WTC11 (cell line): ENCODE results near the gene CCL23. TPM values are rescaled to one million over a fixed set of nuclear protein-coding genes. Genes with fewer than 3 reads are reported as not detected.

Experiments used
- ATAC-seq: fragments of 200-7000 bp; cut with Tn5 transposase; 2 replicates; pipeline ENCODE4 v1.10.0; 2021; ENCODE audit warnings: mild to moderate bottlenecking, moderate library complexity
- CTCF ChIA-PET: fragments of 300-600 bp; sonication (Branson Sonifier 250); formaldehyde crosslinking; loops from one replicate; lab custom pipeline; 2021; ENCODE audit warnings: antibody characterized with exemption; lab: Charles Lee
- POLR2A ChIA-PET: fragments of 350-600 bp; sonication (Branson Sonifier 250); formaldehyde crosslinking; loops from one replicate; lab custom pipeline; 2021; ENCODE audit warnings: antibody characterized with exemption; lab: Charles Lee
- DNase-seq: peaks from one replicate; pipeline ENCODE4 v3.0.0; 2021; ENCODE audit warnings: low spot score
- H3K27ac Mint-ChIP-seq: 2 replicates; pipeline ENCODE4 v1.8.0; 2021; ENCODE audit warnings: mixed read lengths
- H3K27me3 Mint-ChIP-seq: 2 replicates; pipeline ENCODE4 v1.8.0; 2021; ENCODE audit warnings: low read depth, mild to moderate bottlenecking, moderate library complexity, mixed read lengths
- H3K36me3 Mint-ChIP-seq: 2 replicates; pipeline ENCODE4 v1.8.0; 2021; ENCODE audit warnings: mixed read lengths
- H3K4me1 Mint-ChIP-seq: 2 replicates; pipeline ENCODE4 v1.8.0; 2022; ENCODE audit warnings: mixed read lengths
- H3K4me3 Mint-ChIP-seq: 2 replicates; pipeline ENCODE4 v1.8.0; 2021; ENCODE audit warnings: mild to moderate bottlenecking, moderate library complexity, mixed read lengths
- H3K9me3 Mint-ChIP-seq: 2 replicates; pipeline ENCODE4 v1.8.0; 2021; ENCODE audit warnings: mixed read lengths
- CREB1 ChIP-seq: sonication (generic); formaldehyde crosslinking; IDR thresholded peaks from 2 replicates; pipeline ENCODE4 v1.8.0; 2023; ENCODE audit warnings: mild to moderate bottlenecking, missing genetic modification reagents
- FOXP1 ChIP-seq: sonication (generic); formaldehyde crosslinking; IDR thresholded peaks from 2 replicates; pipeline ENCODE4 v1.8.0; 2022; ENCODE audit warnings: missing genetic modification reagents, mild to moderate bottlenecking, moderate library complexity, borderline replicate concordance
- GABPB1 ChIP-seq: sonication (generic); formaldehyde crosslinking; IDR thresholded peaks from 2 replicates; pipeline ENCODE4 v1.8.1; 2023; ENCODE audit warnings: mild to moderate bottlenecking, missing genetic modification reagents
- MLX ChIP-seq: sonication (generic); formaldehyde crosslinking; IDR thresholded peaks from 2 replicates; pipeline ENCODE4 v1.8.1; 2023; ENCODE audit warnings: mild to moderate bottlenecking, missing genetic modification reagents, moderate library complexity
- NFE2L1 ChIP-seq: sonication (generic); formaldehyde crosslinking; IDR thresholded peaks from 2 replicates; pipeline ENCODE4 v1.8.1; 2023; ENCODE audit warnings: missing genetic modification reagents
- RELA ChIP-seq: sonication (generic); formaldehyde crosslinking; IDR thresholded peaks from 2 replicates; pipeline ENCODE4 v1.8.1; 2022; ENCODE audit warnings: missing genetic modification reagents, mild to moderate bottlenecking, borderline replicate concordance
- RORB ChIP-seq: fragments of 250-450 bp; sonication (Bioruptor Pico); IDR thresholded peaks from 2 replicates; pipeline ENCODE4 v1.9.0; 2021; ENCODE audit warnings: mild to moderate bottlenecking
- SP1 ChIP-seq: sonication (generic); formaldehyde crosslinking; conservative IDR thresholded peaks from 2 replicates; pipeline ENCODE4 v1.8.1; 2022; ENCODE audit warnings: missing genetic modification reagents
- ZNF121 ChIP-seq: sonication (generic); formaldehyde crosslinking; IDR thresholded peaks from 2 replicates; pipeline ENCODE4 v1.8.0; 2023; ENCODE audit warnings: missing genetic modification reagents
- ZNF317 ChIP-seq: sonication (generic); formaldehyde crosslinking; IDR thresholded peaks from 2 replicates; pipeline ENCODE4 v1.8.1; 2023; ENCODE audit warnings: low read depth, mild to moderate bottlenecking, moderate library complexity, missing genetic modification reagents, borderline replicate concordance
- ZNF532 ChIP-seq: fragments of 250-450 bp; sonication (Bioruptor Pico); IDR thresholded peaks from 2 replicates; pipeline ENCODE4 v1.9.0; 2021; ENCODE audit warnings: mild to moderate bottlenecking, borderline replicate concordance
- total RNA-seq: library from RNA; stranded (reverse); gene quantifications from 3 replicates; pipeline ENCODE4 v1.2.3, GENCODE V29; 2021
- TF ChIP-seq, protein P1 (sequence below): fragments of 250-450 bp; sonication (Bioruptor Pico); IDR thresholded peaks from 2 replicates; pipeline ENCODE4 v1.9.0; 2021; ENCODE audit warnings: mild to moderate bottlenecking
- TF ChIP-seq, protein P2 (sequence below): sonication (generic); formaldehyde crosslinking; IDR thresholded peaks from 2 replicates; pipeline ENCODE4 v1.8.0; 2022; ENCODE audit warnings: missing genetic modification reagents
- TF ChIP-seq, protein P3 (sequence below): sonication (generic); formaldehyde crosslinking; IDR thresholded peaks from 2 replicates; pipeline ENCODE4 v1.8.1; 2022; ENCODE audit warnings: mild to moderate bottlenecking, missing genetic modification reagents, moderate library complexity, borderline replicate concordance
- TF ChIP-seq, protein P4 (sequence below): sonication (generic); formaldehyde crosslinking; IDR thresholded peaks from 2 replicates; pipeline ENCODE4 v1.8.0; 2022; ENCODE audit warnings: mild to moderate bottlenecking, missing genetic modification reagents
- TF ChIP-seq, protein P5 (sequence below): sonication (generic); formaldehyde crosslinking; IDR thresholded peaks from 2 replicates; pipeline ENCODE4 v1.8.1; 2023; ENCODE audit warnings: mild to moderate bottlenecking, missing genetic modification reagents, moderate library complexity
- TF ChIP-seq, protein P6 (sequence below): sonication (generic); formaldehyde crosslinking; IDR thresholded peaks from 2 replicates; pipeline ENCODE4 v1.8.1; 2022; ENCODE audit warnings: low read depth, mild to moderate bottlenecking, moderate library complexity, missing genetic modification reagents, borderline replicate concordance

The CCL23 gene
- total RNA-seq, 1 experiment from 2014 or later: not detected

DNA sequence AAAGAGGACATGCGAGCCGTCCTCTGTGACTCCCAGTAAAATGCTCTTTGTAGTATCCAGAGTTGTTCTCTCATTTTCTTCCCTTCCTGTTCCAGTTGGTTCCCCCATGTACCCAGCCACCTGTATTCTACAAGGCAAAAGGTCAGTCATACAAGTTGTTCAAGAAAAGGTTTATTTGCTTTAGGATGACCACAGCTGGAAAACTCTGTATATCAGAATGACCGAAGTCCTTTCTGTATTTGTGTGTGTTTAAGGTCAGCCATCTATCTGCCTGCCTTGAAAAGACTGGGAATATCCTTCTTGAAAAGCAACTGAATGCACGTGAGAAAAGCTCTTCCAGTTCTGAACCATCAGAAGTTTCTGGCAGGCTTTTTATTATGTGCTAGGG lies 44.8 kb downstream of the CCL23 start (continued):
- TF ChIP-seq, protein P1, sequence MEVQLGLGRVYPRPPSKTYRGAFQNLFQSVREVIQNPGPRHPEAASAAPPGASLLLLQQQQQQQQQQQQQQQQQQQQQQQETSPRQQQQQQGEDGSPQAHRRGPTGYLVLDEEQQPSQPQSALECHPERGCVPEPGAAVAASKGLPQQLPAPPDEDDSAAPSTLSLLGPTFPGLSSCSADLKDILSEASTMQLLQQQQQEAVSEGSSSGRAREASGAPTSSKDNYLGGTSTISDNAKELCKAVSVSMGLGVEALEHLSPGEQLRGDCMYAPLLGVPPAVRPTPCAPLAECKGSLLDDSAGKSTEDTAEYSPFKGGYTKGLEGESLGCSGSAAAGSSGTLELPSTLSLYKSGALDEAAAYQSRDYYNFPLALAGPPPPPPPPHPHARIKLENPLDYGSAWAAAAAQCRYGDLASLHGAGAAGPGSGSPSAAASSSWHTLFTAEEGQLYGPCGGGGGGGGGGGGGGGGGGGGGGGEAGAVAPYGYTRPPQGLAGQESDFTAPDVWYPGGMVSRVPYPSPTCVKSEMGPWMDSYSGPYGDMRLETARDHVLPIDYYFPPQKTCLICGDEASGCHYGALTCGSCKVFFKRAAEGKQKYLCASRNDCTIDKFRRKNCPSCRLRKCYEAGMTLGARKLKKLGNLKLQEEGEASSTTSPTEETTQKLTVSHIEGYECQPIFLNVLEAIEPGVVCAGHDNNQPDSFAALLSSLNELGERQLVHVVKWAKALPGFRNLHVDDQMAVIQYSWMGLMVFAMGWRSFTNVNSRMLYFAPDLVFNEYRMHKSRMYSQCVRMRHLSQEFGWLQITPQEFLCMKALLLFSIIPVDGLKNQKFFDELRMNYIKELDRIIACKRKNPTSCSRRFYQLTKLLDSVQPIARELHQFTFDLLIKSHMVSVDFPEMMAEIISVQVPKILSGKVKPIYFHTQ: no peak
- TF ChIP-seq RORB (CRISPR knock-in tag) (no peak), SP1 (CRISPR knock-in tag) (no peak)
- TF ChIP-seq, protein P2, sequence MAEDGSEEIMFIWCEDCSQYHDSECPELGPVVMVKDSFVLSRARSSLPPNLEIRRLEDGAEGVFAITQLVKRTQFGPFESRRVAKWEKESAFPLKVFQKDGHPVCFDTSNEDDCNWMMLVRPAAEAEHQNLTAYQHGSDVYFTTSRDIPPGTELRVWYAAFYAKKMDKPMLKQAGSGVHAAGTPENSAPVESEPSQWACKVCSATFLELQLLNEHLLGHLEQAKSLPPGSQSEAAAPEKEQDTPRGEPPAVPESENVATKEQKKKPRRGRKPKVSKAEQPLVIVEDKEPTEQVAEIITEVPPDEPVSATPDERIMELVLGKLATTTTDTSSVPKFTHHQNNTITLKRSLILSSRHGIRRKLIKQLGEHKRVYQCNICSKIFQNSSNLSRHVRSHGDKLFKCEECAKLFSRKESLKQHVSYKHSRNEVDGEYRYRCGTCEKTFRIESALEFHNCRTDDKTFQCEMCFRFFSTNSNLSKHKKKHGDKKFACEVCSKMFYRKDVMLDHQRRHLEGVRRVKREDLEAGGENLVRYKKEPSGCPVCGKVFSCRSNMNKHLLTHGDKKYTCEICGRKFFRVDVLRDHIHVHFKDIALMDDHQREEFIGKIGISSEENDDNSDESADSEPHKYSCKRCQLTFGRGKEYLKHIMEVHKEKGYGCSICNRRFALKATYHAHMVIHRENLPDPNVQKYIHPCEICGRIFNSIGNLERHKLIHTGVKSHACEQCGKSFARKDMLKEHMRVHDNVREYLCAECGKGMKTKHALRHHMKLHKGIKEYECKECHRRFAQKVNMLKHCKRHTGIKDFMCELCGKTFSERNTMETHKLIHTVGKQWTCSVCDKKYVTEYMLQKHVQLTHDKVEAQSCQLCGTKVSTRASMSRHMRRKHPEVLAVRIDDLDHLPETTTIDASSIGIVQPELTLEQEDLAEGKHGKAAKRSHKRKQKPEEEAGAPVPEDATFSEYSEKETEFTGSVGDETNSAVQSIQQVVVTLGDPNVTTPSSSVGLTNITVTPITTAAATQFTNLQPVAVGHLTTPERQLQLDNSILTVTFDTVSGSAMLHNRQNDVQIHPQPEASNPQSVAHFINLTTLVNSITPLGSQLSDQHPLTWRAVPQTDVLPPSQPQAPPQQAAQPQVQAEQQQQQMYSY: no peak

DNA sequence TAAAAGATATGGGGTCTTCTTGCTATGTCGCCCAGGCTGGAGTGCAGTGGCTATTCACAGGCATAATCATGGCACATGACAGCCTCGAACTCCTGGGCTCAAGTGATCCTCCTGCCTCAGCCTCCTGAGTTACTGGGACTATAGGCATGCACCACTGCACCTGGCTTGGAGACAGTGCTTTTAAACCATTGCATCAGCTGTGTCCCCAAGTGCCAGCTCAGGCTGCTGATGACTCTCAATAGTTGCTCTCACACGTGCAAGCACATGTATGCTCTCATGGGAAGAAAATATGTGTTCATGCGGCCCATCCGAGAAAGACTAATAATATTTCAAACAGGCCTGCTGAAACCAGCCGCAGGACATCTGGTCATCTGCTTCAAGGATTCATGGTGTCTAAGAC lies 45.2 kb downstream of the CCL23 start:
- no peak for DNase-seq
- Mint-ChIP-seq H3K4me1 (no peaks in the 10 kb centered on the region), H3K4me3 (no peak overlapping the region), H3K36me3 (no peaks in the 10 kb centered on the region), H3K27ac (no peak overlapping the region), H3K27me3 (no peaks in the 10 kb centered on the region; the same call in 1 of the 2 replicates), H3K9me3 (no peaks in the 10 kb centered on the region)
- ChIA-PET POLR2A (no interaction called here), CTCF (interaction anchor here (1.3 to 1.9 kb wide), 2 partner anchors 100 to 511 kb away, joined by 4 to 8 read pairs; no protein-coding TSS in a partner anchor)
- TF ChIP-seq GABPB1 (CRISPR knock-in tag): peak; percentile 90
- TF ChIP-seq, protein P3, sequence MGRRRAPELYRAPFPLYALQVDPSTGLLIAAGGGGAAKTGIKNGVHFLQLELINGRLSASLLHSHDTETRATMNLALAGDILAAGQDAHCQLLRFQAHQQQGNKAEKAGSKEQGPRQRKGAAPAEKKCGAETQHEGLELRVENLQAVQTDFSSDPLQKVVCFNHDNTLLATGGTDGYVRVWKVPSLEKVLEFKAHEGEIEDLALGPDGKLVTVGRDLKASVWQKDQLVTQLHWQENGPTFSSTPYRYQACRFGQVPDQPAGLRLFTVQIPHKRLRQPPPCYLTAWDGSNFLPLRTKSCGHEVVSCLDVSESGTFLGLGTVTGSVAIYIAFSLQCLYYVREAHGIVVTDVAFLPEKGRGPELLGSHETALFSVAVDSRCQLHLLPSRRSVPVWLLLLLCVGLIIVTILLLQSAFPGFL (CRISPR knock-in tag): no peak
- ATAC-seq: no peak

- ChIA-PET POLR2A (no interaction called here), CTCF (interaction anchor here (1.0 to 1.9 kb wide), 2 partner anchors 100 to 177 kb away, joined by 7 to 8 read pairs; no protein-coding TSS in a partner anchor)
- no peak for DNase-seq
- Mint-ChIP-seq H3K4me1 (no peaks in the 10 kb centered on the region), H3K4me3 (no peak overlapping the region), H3K27ac (no peak overlapping the region), H3K9me3 (no peaks in the 10 kb centered on the region), H3K36me3 (no peaks in the 10 kb centered on the region), H3K27me3 (no peaks in the 10 kb centered on the region; the same call in 1 of the 2 replicates)
- no peak for ATAC-seq
- no peak for TF ChIP-seq ZNF532 (CRISPR knock-in tag)
- no peak for TF ChIP-seq ZNF317 (CRISPR knock-in tag)
- no peak for TF ChIP-seq NFE2L1
- no peak for TF ChIP-seq FOXP1
- no peak for TF ChIP-seq RELA (CRISPR knock-in tag)
- TF ChIP-seq, protein P4, sequence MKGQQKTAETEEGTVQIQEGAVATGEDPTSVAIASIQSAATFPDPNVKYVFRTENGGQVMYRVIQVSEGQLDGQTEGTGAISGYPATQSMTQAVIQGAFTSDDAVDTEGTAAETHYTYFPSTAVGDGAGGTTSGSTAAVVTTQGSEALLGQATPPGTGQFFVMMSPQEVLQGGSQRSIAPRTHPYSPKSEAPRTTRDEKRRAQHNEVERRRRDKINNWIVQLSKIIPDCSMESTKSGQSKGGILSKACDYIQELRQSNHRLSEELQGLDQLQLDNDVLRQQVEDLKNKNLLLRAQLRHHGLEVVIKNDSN (CRISPR knock-in tag): no peak
- TF ChIP-seq ZNF121 (CRISPR knock-in tag): no peak
- TF ChIP-seq, protein P5, sequence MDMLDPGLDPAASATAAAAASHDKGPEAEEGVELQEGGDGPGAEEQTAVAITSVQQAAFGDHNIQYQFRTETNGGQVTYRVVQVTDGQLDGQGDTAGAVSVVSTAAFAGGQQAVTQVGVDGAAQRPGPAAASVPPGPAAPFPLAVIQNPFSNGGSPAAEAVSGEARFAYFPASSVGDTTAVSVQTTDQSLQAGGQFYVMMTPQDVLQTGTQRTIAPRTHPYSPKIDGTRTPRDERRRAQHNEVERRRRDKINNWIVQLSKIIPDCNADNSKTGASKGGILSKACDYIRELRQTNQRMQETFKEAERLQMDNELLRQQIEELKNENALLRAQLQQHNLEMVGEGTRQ (CRISPR knock-in tag): no peak
- TF ChIP-seq, protein P6, sequence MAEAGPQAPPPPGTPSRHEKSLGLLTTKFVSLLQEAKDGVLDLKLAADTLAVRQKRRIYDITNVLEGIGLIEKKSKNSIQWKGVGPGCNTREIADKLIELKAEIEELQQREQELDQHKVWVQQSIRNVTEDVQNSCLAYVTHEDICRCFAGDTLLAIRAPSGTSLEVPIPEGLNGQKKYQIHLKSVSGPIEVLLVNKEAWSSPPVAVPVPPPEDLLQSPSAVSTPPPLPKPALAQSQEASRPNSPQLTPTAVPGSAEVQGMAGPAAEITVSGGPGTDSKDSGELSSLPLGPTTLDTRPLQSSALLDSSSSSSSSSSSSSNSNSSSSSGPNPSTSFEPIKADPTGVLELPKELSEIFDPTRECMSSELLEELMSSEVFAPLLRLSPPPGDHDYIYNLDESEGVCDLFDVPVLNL (CRISPR knock-in tag): no peak
- TF ChIP-seq CREB1: no peak
- no peak for TF ChIP-seq MLX
These were observed 45.7 kb downstream of the CCL23 start for GRCh38 chr17:35972066-35972465.
